ENCODE measurements around the gene SERPINE2. TPM values are rescaled to one million over a fixed set of nuclear protein-coding genes. Genes with fewer than 3 reads are reported as not detected.
A peak's percentile ranks its signal among the peaks of the same experiment; 100 is the strongest.

SERPINE2 gene
- total RNA-seq, 4 donors from 2014 or later = 7.0 to 16.5 (median 10.0) TPM

DNA sequence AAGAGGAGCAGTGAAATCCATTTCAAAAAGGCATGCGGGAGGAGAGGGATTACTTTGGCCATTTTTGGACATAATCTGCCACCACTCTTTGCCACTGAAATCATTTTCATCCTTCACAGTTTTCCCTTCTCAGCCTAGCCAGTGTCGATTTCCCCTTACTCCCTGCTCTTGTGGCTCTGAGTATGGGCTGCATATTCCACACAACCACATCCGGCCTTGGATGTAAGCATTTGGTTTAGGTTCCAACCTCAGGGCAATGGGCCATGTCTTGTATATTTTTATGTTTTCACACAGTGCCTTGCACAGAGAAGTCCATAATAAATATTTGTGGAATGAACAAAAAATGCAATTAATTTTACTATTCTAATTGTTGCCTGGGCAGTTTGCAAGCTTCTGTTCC, 7.7 kb upstream of the SERPINE2 start:
- no peak for TF ChIP-seq POLR2AphosphoS5 (IDR thresholded peaks at IDR 0.05)
- TF ChIP-seq, protein P1, sequence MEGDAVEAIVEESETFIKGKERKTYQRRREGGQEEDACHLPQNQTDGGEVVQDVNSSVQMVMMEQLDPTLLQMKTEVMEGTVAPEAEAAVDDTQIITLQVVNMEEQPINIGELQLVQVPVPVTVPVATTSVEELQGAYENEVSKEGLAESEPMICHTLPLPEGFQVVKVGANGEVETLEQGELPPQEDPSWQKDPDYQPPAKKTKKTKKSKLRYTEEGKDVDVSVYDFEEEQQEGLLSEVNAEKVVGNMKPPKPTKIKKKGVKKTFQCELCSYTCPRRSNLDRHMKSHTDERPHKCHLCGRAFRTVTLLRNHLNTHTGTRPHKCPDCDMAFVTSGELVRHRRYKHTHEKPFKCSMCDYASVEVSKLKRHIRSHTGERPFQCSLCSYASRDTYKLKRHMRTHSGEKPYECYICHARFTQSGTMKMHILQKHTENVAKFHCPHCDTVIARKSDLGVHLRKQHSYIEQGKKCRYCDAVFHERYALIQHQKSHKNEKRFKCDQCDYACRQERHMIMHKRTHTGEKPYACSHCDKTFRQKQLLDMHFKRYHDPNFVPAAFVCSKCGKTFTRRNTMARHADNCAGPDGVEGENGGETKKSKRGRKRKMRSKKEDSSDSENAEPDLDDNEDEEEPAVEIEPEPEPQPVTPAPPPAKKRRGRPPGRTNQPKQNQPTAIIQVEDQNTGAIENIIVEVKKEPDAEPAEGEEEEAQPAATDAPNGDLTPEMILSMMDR (IDR thresholded peaks at IDR 0.05) = no peak
- TF ChIP-seq POLR2A (IDR thresholded peaks at IDR 0.05) = no peak
- TF ChIP-seq EP300 (IDR thresholded peaks at IDR 0.05) = no peak
- H3K27ac ChIP-seq = no peak overlapping the region
- WGBS = 88% methylated on average over 3 of the region's 3 CpGs
- H3K9me3 ChIP-seq = no peaks in the 10 kb centered on the region
- DNase-seq (ENCODE audit: low spot score in 2 of 2) = no peak
- no peaks in the 10 kb centered on the region for H3K36me3 ChIP-seq
- H3K4me3 ChIP-seq = no peak overlapping the region
- no peaks in the 10 kb centered on the region for H3K4me1 ChIP-seq
- no peaks in the 10 kb centered on the region for H3K27me3 ChIP-seq

DNA sequence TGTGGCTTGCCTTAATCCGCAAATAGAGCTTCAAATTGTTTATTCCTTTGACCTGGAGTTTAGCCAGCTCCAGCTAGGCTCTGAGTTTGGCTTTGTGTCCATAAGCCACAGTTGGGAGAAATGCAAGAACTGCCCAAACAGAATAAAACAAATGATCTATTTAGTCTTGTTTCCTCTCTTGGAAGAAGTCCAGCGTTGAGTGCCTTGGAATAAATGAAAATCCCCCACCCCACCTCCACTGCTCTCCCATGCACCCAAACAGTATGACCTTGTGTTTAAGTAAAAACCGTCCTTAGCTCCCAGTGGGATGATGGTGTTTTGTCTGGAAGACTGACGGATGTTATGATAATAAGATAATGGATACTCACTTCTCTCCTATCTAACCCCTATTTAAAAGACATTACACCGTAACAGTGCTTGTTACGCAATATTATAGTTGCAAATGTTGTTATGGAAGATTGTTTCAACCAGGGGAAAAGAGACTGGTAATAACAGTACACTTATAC, 3.2 kb upstream of the SERPINE2 start:
- no peak for DNase-seq (ENCODE audit: low spot score in 2 of 2)
- WGBS = 50% methylated on average over 6 of the region's 6 CpGs
- no peaks in the 10 kb centered on the region for H3K36me3 ChIP-seq
- H3K4me1 ChIP-seq = peaks cover 21% of the 10 kb centered on the region
- TF ChIP-seq EP300 (IDR thresholded peaks at IDR 0.05) (no peak), POLR2AphosphoS5 (IDR thresholded peaks at IDR 0.05) (no peak), POLR2A (IDR thresholded peaks at IDR 0.05) (no peak)
- TF ChIP-seq, protein P1 (IDR thresholded peaks at IDR 0.05) = no peak
- peaks cover 28% of the 10 kb centered on the region for H3K27me3 ChIP-seq
- no peak overlapping the region for H3K4me3 ChIP-seq
- H3K9me3 ChIP-seq = no peaks in the 10 kb centered on the region
- H3K27ac ChIP-seq = no peak overlapping the region

DNA sequence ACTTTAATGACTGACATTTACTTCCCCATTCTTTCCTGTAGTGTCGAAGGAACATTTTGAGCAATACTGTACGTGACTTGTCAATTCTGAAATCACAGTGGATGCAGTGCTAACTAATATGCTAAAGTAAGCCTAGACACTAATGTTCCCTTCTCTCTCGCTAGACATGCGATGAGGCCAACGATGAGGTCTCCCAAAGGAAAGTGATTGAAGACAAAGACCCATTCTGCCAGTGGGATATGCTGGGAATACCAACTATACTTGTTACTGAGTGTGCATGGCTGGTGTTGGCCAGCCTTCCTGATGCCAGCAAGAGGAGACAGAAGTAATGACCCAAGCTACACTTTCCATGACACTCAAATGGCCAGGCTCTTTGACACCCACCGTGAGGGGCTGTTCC, 2.5 kb upstream of the SERPINE2 start:
- TF ChIP-seq POLR2A (IDR thresholded peaks at IDR 0.05) (no peak), POLR2AphosphoS5 (IDR thresholded peaks at IDR 0.05) (no peak), EP300 (IDR thresholded peaks at IDR 0.05) (no peak)
- TF ChIP-seq, protein P1 (IDR thresholded peaks at IDR 0.05) = no peak
- no peaks in the 10 kb centered on the region for H3K36me3 ChIP-seq
- WGBS = 82% methylated on average over 6 of the region's 6 CpGs
- H3K9me3 ChIP-seq = no peaks in the 10 kb centered on the region
- H3K4me3 ChIP-seq = no peak overlapping the region
- DNase-seq (ENCODE audit: low spot score in 2 of 2) = no peak
- peaks cover 35% of the 10 kb centered on the region for H3K27me3 ChIP-seq
- no peak overlapping the region for H3K27ac ChIP-seq
- peaks cover 21% of the 10 kb centered on the region for H3K4me1 ChIP-seq

DNA sequence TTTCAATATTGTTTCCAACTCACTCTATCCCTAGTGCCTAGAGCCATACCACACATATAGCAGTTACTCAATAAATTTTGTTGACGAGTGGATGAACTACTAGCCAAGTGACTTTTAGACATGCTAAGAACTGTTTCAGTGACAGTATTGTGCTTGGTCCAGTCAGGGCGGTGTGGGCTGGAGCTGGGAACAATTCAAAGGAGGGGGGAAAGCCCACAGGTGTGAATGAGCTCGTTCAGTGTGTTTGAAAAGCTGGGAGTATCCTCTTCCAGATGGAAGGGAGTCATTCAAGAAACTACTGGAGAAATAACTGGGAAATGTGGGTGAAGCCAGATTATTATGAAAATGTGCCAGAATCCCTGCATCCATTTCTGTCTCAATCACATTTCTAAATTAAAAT, 1.7 kb upstream of the SERPINE2 start:
- Histone ChIP-seq H3K4me1 (peaks cover 21% of the 10 kb centered on the region), H3K27ac (no peak overlapping the region), H3K36me3 (no peaks in the 10 kb centered on the region), H3K4me3 (no peak overlapping the region), H3K27me3 (peaks cover 39% of the 10 kb centered on the region), H3K9me3 (no peaks in the 10 kb centered on the region)
- WGBS = 46% methylated on average over 3 of the region's 3 CpGs
- no peak for DNase-seq (ENCODE audit: low spot score in 2 of 2)
- no peak for TF ChIP-seq EP300 (IDR thresholded peaks at IDR 0.05)
- no peak for TF ChIP-seq POLR2AphosphoS5 (IDR thresholded peaks at IDR 0.05)
- TF ChIP-seq POLR2A (IDR thresholded peaks at IDR 0.05) = no peak
- TF ChIP-seq, protein P1 (IDR thresholded peaks at IDR 0.05) = no peak

DNA sequence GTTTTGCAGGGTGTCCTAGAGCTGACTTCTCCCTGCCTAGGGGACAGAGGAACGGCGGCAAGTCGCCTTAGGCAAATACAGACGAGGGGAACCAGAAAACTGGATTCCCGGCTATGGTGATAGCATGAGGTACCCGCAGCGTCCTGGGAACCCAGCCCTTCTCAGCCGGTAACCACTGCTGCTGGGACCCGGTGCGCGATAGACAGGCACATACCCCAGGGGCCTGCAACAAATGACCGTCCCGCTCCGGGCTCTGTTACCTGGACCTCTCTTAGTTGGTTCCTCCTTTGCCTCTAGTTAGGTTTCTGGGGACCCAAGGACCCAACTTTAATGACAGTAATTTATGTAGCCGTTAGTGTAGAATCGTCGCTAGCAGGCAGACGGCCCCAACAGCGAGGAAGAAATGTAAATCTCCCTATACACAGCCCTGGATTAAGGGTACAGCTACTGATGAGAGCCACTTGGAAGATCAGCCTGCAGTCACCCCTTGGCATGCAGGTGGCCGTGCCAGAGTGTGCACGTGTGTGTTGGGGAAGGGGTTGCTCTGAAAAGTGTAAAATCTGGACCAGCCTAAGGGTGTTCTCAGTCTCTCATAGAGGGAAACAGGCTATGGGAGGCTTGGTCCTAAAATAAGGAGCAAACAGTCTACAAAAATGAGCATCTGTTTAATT, 819 bp upstream of the SERPINE2 start:
- Histone ChIP-seq H3K4me3 (peak overlapping the region; percentile 62), H3K9me3 (no peaks in the 10 kb centered on the region), H3K36me3 (no peaks in the 10 kb centered on the region), H3K4me1 (peaks cover 21% of the 10 kb centered on the region), H3K27me3 (peaks cover 44% of the 10 kb centered on the region), H3K27ac (no peak overlapping the region)
- no peak for DNase-seq (ENCODE audit: low spot score in 2 of 2)
- whole genome bisulfite sequencing = 18% methylated on average over 21 of the region's 21 CpGs
- TF ChIP-seq, protein P1 (IDR thresholded peaks at IDR 0.05) = no peak
- TF ChIP-seq POLR2AphosphoS5 (IDR thresholded peaks at IDR 0.05) = no peak
- TF ChIP-seq POLR2A (IDR thresholded peaks at IDR 0.05) = no peak
- no peak for TF ChIP-seq EP300 (IDR thresholded peaks at IDR 0.05)
